Tibial nerve (tissue), 4 donors: ENCODE measurements around the gene NBPF1.
"Not testable (repeated sequence)": the region's sequence is repeated elsewhere in the genome, so short reads cannot be mapped to it uniquely, and the experiment has no call there.

Experiments
- CTCF ChIP-seq, 5 experiments: fragments of 200-600 bp in 3 of 5; fragments of 450-650 bp in 2 of 5; sonication (generic) in 3 of 5; IDR thresholded peaks; one replicate each; pipeline ENCODE4 v1.5.1; 2016 to 2019; ENCODE audit warnings: antibody characterized with exemption in 5 of 5, mild to moderate bottlenecking in 3 of 5, moderate library complexity in 2 of 5
- EP300 ChIP-seq, 2 donors: sonication (generic); formaldehyde crosslinking; IDR thresholded peaks; one replicate each; pipeline ENCODE4 v1.6.1; 2017; ENCODE audit warnings: antibody characterized with exemption in 2 of 2, mild to moderate bottlenecking in 1 of 2

- TF ChIP-seq EP300, CTCF (IDR thresholded peaks at IDR 0.05): not testable (repeated sequence)
These were observed 78.4 kb downstream of the NBPF1 start for GRCh38 chr1:16534829-16535456.
